PFSK-1 (cell line): Measurements from ENCODE around the gene FOXM1.

Experiments used
- POLR2AphosphoS5 ChIP-seq: IDR thresholded peaks from 2 replicates; pipeline ENCODE4 v1.6.1; 2012; ENCODE audit warnings: low read depth, mild to moderate bottlenecking, control low read depth, low read length, moderate library complexity
- REST ChIP-seq, 2 experiments: IDR thresholded peaks; 2 replicates each; pipeline versions ENCODE4 v1.6.1 to v1.8.0; 2011 to 2012; ENCODE audit warnings: low read depth in 2 of 2, low read length in 2 of 2, control low read depth in 1 of 2, inconsistent platforms in 1 of 2, mild to moderate bottlenecking in 1 of 2, moderate library complexity in 1 of 2; ENCODE audit not compliant: insufficient read depth in 1 of 2
- SIN3A ChIP-seq: IDR thresholded peaks from 2 replicates; pipeline ENCODE4 v1.6.1; 2012; ENCODE audit warnings: mild to moderate bottlenecking, low read length, moderate library complexity, borderline replicate concordance; ENCODE audit not compliant: insufficient read depth

DNA sequence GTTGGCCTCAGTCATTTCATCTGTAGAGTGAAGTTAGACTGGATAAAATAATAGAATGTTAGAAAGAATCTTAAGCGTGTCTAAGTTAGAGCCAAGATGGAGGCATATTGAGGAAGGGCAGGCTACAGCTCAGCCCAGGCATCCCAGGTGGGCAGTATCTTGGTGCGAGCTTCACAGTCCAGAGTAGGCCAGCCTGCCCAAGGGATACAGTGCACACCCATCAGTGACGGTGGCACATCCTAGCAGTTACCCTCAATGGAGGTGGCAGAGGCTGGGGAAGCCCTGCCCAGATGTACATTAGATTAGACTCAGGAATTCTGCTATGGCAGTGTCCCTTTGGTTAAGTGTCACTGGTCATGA is 35.2 kb upstream of the FOXM1 start:
- TF ChIP-seq POLR2AphosphoS5 (no peak), SIN3A (no peak), REST (IDR thresholded peaks at IDR 0.05; ENCODE audit: insufficient read depth in 1 of 2, low read depth in 2 of 2, low read length in 2 of 2) (no peak)
